ENCODE data around the gene ADAMTSL3. TPM values are rescaled to one million over a fixed set of nuclear protein-coding genes. Genes with fewer than 3 reads are reported as not detected.

The ADAMTSL3 gene
- total RNA-seq, 1 experiment from 2014 or later: 1.8 TPM

DNA sequence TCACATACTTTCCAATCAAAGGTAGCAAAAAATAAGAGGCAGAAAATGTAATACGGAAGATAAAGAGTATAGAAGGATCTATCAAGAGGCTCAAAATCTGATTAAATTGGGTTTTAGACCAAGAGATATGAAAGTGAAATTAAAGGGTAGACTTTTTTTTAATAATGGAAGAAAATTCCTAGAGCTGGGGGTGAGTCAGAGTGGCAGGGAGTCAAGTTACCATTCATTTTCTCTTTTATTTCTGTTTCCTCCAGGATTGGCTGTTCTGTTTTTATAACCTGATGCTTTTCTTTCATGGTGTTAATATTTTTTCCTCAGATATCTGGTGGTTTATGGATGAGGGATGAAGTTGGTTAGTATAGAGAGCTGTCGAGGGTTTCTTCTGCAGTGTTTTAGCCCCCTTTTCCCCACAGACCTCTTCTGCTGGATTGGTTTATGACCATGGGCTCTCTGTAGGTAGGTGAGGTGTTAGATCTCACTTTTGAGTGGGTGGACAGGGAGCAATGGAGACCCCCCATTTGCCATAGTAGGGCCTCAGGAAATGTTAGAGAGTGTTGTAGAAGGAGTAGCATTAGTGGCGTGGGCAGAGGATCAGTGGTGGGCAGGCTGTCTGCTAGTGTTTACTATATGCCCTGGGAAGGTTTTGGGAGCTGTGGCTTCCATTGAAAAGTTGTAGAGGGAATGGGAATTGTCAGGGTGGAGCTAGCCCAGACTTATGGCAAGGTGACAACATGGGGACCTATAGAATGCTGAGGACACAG lies 380.1 kb downstream of the ADAMTSL3 start (continued):
- no peak for TF ChIP-seq OVOL2 (CRISPR knock-in tag; IDR thresholded peaks at IDR 0.05; ENCODE audit: borderline replicate concordance)
- no peak for TF ChIP-seq ZNF121 (CRISPR knock-in tag; IDR thresholded peaks at IDR 0.05)
- TF ChIP-seq SOX15 (CRISPR knock-in tag; IDR thresholded peaks at IDR 0.05): no peak
- TF ChIP-seq, protein P1, sequence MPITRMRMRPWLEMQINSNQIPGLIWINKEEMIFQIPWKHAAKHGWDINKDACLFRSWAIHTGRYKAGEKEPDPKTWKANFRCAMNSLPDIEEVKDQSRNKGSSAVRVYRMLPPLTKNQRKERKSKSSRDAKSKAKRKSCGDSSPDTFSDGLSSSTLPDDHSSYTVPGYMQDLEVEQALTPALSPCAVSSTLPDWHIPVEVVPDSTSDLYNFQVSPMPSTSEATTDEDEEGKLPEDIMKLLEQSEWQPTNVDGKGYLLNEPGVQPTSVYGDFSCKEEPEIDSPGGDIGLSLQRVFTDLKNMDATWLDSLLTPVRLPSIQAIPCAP (CRISPR knock-in tag; IDR thresholded peaks at IDR 0.05): no peak
- no peak for TF ChIP-seq EMX1 (CRISPR knock-in tag; IDR thresholded peaks at IDR 0.05)
- no peak for TF ChIP-seq ZNF263 (CRISPR knock-in tag; IDR thresholded peaks at IDR 0.05; ENCODE audit: low read depth)
- no peak for TF ChIP-seq NR2C2 (CRISPR knock-in tag; IDR thresholded peaks at IDR 0.05)
- TF ChIP-seq, protein P2, sequence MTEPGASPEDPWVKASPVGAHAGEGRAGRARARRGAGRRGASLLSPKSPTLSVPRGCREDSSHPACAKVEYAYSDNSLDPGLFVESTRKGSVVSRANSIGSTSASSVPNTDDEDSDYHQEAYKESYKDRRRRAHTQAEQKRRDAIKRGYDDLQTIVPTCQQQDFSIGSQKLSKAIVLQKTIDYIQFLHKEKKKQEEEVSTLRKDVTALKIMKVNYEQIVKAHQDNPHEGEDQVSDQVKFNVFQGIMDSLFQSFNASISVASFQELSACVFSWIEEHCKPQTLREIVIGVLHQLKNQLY (CRISPR knock-in tag; IDR thresholded peaks at IDR 0.05): no peak
- TF ChIP-seq, protein P3, sequence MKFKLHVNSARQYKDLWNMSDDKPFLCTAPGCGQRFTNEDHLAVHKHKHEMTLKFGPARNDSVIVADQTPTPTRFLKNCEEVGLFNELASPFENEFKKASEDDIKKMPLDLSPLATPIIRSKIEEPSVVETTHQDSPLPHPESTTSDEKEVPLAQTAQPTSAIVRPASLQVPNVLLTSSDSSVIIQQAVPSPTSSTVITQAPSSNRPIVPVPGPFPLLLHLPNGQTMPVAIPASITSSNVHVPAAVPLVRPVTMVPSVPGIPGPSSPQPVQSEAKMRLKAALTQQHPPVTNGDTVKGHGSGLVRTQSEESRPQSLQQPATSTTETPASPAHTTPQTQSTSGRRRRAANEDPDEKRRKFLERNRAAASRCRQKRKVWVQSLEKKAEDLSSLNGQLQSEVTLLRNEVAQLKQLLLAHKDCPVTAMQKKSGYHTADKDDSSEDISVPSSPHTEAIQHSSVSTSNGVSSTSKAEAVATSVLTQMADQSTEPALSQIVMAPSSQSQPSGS (CRISPR knock-in tag; IDR thresholded peaks at IDR 0.05; ENCODE audit: borderline replicate concordance, low read depth): no peak
- TF ChIP-seq SMAD4 (CRISPR knock-in tag; IDR thresholded peaks at IDR 0.05): no peak
- TF ChIP-seq, protein P4, sequence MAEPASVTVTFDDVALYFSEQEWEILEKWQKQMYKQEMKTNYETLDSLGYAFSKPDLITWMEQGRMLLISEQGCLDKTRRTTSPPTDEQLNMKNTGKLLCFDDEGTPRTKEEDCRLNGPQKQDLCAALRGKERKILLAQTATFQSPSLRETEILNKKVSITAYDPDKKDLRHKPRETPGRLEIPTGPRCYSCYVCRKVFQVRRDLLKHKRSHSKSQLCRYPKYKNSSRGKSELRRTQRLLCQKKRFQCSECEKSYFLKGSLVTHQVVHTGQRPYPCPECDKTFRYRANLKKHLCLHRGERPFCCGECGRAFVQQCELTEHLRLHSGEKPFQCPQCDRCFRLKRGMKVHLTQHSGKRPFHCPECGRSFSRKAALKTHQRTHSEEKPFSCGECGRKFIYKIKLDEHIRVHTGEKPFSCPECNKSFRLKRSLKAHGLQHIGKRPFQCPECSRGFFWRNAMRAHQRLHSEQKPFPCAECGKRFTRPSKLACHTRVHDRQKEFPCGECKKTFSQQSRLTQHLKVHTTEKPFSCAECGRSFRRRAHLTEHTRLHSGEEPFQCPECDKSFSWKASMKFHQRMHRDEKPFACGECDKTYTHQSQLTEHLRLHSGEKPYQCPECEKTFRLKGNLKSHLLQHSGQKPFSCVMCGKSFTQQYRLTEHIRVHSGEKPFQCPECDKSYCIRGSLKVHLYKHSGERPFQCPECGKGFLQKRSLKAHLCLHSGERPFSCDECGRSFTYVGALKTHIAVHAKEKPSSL (CRISPR knock-in tag; conservative IDR thresholded peaks at IDR 0.05): no peak

DNA sequence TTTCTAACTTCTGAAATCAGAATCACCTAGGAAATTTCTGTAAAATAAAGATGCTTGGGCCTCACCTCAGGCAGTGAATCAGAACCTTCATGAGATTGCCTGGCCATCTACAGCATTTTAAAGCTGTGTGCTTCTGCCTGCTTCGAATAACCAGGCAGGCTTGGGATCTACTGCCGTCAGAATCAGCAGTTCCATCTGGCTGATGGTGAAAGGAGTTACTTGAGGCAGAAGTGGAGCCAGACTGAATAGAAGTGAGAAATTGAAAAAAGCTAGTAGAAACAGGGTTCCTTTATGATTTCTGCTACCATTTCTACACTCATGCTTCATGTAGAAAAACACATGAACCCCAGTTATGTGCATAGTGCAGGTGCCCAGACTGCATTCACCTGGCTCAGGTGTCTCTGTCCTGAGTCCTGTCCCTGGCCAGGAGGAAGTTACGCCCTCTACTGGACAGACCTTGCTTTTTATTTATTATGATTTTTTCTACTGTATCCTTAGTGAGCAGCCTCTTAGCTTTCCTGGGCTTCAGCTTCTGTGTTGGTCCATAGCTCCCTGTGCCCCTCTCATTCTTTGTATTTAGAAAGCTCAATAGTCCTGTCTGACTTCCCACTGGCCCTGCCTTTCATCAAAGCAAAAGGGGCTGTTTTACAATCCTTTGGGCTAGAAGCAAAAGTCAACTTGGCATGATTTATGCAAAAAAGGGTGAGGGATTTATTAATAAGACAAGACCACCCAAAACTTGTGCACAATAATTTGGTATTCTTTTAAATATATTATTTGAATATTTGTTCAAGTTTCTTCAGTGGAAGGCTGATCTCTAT lies 380.9 kb downstream of the ADAMTSL3 start:
- DNase-seq (ENCODE audit: low spot score) (peak; percentile 23), ATAC-seq (peak; percentile 95)
- no peak overlapping the region for H3K27ac Mint-ChIP-seq
- CTCF ChIA-PET: interaction anchor here (0.5 to 2.3 kb wide), 59 partner anchors 8 to 786 kb away, joined by 3 to 24 read pairs (median 4); partner anchors contain the start of gene ADAMTSL3
- TF ChIP-seq, protein P5, sequence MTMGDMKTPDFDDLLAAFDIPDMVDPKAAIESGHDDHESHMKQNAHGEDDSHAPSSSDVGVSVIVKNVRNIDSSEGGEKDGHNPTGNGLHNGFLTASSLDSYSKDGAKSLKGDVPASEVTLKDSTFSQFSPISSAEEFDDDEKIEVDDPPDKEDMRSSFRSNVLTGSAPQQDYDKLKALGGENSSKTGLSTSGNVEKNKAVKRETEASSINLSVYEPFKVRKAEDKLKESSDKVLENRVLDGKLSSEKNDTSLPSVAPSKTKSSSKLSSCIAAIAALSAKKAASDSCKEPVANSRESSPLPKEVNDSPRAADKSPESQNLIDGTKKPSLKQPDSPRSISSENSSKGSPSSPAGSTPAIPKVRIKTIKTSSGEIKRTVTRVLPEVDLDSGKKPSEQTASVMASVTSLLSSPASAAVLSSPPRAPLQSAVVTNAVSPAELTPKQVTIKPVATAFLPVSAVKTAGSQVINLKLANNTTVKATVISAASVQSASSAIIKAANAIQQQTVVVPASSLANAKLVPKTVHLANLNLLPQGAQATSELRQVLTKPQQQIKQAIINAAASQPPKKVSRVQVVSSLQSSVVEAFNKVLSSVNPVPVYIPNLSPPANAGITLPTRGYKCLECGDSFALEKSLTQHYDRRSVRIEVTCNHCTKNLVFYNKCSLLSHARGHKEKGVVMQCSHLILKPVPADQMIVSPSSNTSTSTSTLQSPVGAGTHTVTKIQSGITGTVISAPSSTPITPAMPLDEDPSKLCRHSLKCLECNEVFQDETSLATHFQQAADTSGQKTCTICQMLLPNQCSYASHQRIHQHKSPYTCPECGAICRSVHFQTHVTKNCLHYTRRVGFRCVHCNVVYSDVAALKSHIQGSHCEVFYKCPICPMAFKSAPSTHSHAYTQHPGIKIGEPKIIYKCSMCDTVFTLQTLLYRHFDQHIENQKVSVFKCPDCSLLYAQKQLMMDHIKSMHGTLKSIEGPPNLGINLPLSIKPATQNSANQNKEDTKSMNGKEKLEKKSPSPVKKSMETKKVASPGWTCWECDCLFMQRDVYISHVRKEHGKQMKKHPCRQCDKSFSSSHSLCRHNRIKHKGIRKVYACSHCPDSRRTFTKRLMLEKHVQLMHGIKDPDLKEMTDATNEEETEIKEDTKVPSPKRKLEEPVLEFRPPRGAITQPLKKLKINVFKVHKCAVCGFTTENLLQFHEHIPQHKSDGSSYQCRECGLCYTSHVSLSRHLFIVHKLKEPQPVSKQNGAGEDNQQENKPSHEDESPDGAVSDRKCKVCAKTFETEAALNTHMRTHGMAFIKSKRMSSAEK (CRISPR knock-in tag; IDR thresholded peaks at IDR 0.05; ENCODE audit: borderline replicate concordance): no peak
- TF ChIP-seq, protein P6, sequence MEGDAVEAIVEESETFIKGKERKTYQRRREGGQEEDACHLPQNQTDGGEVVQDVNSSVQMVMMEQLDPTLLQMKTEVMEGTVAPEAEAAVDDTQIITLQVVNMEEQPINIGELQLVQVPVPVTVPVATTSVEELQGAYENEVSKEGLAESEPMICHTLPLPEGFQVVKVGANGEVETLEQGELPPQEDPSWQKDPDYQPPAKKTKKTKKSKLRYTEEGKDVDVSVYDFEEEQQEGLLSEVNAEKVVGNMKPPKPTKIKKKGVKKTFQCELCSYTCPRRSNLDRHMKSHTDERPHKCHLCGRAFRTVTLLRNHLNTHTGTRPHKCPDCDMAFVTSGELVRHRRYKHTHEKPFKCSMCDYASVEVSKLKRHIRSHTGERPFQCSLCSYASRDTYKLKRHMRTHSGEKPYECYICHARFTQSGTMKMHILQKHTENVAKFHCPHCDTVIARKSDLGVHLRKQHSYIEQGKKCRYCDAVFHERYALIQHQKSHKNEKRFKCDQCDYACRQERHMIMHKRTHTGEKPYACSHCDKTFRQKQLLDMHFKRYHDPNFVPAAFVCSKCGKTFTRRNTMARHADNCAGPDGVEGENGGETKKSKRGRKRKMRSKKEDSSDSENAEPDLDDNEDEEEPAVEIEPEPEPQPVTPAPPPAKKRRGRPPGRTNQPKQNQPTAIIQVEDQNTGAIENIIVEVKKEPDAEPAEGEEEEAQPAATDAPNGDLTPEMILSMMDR (IDR thresholded peaks at IDR 0.05): peak; percentile 34; the same call in 1 of the 2 replicates
- H3K4me3 Mint-ChIP-seq: no peak overlapping the region
- peaks cover 4% of the 10 kb centered on the region; the same call in 1 of the 2 replicates for H3K9me3 Mint-ChIP-seq
- no peaks in the 10 kb centered on the region for H3K36me3 Mint-ChIP-seq
- peaks cover 2% of the 10 kb centered on the region for H3K27me3 Mint-ChIP-seq (ENCODE audit: low read depth)
- H3K4me1 Mint-ChIP-seq: no peaks in the 10 kb centered on the region
- POLR2A ChIA-PET: no interaction called here
